Kidney (tissue), 14 donors: ENCODE measurements around the gene USP3. TPM values are rescaled to one million over a fixed set of nuclear protein-coding genes. Genes with fewer than 3 reads are reported as not detected.
A peak's percentile ranks its signal among the peaks of the same experiment; 100 is the strongest.

Experiments used
- DNase-seq, 5 donors: peaks; one replicate each; pipeline ENCODE4 v3.0.0-alpha.2; 2013 to 2020
- FAIRE-seq: peaks from 2 replicates; lab custom pipeline; 2012; peaks lifted over from hg19 to GRCh38; lab: Jason Lieb, UNC
- H3K27ac ChIP-seq, 2 donors: one replicate each; pipeline ENCODE4 v1.7.0; 2013; ENCODE audit warnings: low read depth in 2 of 2, low read length in 2 of 2, inconsistent platforms in 1 of 2
- H3K27me3 ChIP-seq: one replicate; pipeline ENCODE4 v1.7.1; 2013; ENCODE audit warnings: low read length, inconsistent platforms; ENCODE audit not compliant: control insufficient read depth, insufficient read depth
- H3K36me3 ChIP-seq, 3 donors: one replicate each; pipeline versions ENCODE4 v1.7.0 to v1.7.1; 2013; ENCODE audit warnings: low read length in 3 of 3, control low read depth in 1 of 3, inconsistent platforms in 1 of 3; ENCODE audit not compliant: insufficient read depth in 3 of 3, control insufficient read depth in 2 of 3
- H3K4me1 ChIP-seq, 3 donors: one replicate each; pipeline versions ENCODE4 v1.7.0 to v1.7.1; 2013; ENCODE audit warnings: low read length in 3 of 3, inconsistent platforms in 1 of 3, low read depth in 1 of 3; ENCODE audit not compliant: control insufficient read depth in 2 of 3, insufficient read depth in 2 of 3
- H3K4me3 ChIP-seq, 3 donors: one replicate each; pipeline versions ENCODE4 v1.7.0 to v1.8.1; 2013; ENCODE audit warnings: low read length in 3 of 3, control low read depth in 1 of 3, inconsistent platforms in 1 of 3
- H3K9ac ChIP-seq, 3 donors: one replicate each; pipeline versions ENCODE4 v1.7.0 to v1.7.1; 2013; ENCODE audit warnings: low read length in 3 of 3, control low read depth in 1 of 3, inconsistent platforms in 1 of 3
- H3K9me3 ChIP-seq, 3 donors: one replicate each; pipeline versions ENCODE4 v1.7.0 to v1.7.1; 2013; ENCODE audit warnings: low read length in 3 of 3, control low read depth in 1 of 3, inconsistent platforms in 1 of 3; ENCODE audit not compliant: control insufficient read depth in 2 of 3, insufficient read depth in 1 of 3
- CTCF ChIP-seq: IDR thresholded peaks from 3 replicates; pipeline ENCODE4 v1.5.1; 2012; ENCODE audit warnings: mild to moderate bottlenecking, moderate library complexity, borderline replicate concordance; ENCODE audit not compliant: insufficient read depth; ENCODE audit errors: extremely low read depth
- intact Hi-C: fragments of 100-400 bp; cut with DNase I; formaldehyde crosslinking; loops from one replicate; pipeline ENCODE4 v1.11.1; 2022
- polyA plus RNA-seq: library from polyadenylated mRNA; stranded (reverse); fragments of 350-450 nt; fragmentation: Illumina TruSeq; extraction: RNeasy Lipid Tissue Mini Kit (QIAGEN cat#74804); gene quantifications from one replicate; pipeline ENCODE4 v1.2.3, GENCODE V29; 2014; ENCODE audit warnings: low read depth, low replicate concordance; ENCODE audit not compliant: insufficient read depth
- total RNA-seq: library from RNA; stranded (reverse); fragmentation: NEBNext Ultra II Directional; extraction: Animal tissue kit (Norgen Biotek cat#: 25700); gene quantifications from one replicate; pipeline ENCODE4 v1.2.1, GENCODE V29; 2021
- donor health status: control.
- donor health status: control.
- donor health status: control.
- donor health status: control.
- donor health status: control.
- donor health status: DM: yes; HTN: yes; CAD: no.
- donor health status: Normal renal cell carcinoma (clear cell type).

The USP3 gene
- total and polyA plus RNA-seq, 2 donors from 2014 or later, result 25.2 to 72.5 TPM

- no peak overlapping the region for H3K4me3 ChIP-seq
- FAIRE-seq, result no peak
- H3K9ac ChIP-seq, result peak overlapping the region in 1 of 3 donors; percentile 41
- intact Hi-C loops, result no loop called here
- TF ChIP-seq CTCF, result no peak
- peaks cover 4 to 43% (median 36%) of the 10 kb centered on the region in 3 donors for H3K4me1 ChIP-seq
- H3K36me3 ChIP-seq, result peaks cover 2 to 21% (median 10%) of the 10 kb centered on the region in 3 donors
- H3K27ac ChIP-seq, result peak overlapping the region in 1 of 2 donors; percentile 92
- H3K9me3 ChIP-seq, result no peaks in the 10 kb centered on the region
- H3K27me3 ChIP-seq, result no peaks in the 10 kb centered on the region
- DNase-seq, result no peak
These were observed 91.3 kb downstream of the USP3 start for GRCh38 chr15:63595688-63596087.

GRCh38 chr15:63596676-63597037 is 92.3 kb downstream of the USP3 start:
- H3K4me1 ChIP-seq, result peaks cover 4 to 43% (median 36%) of the 10 kb centered on the region in 3 donors
- no peak for DNase-seq
- H3K9ac ChIP-seq, result peak overlapping the region in 1 of 3 donors; percentile 41
- H3K9me3 ChIP-seq, result no peaks in the 10 kb centered on the region
- H3K27me3 ChIP-seq, result no peaks in the 10 kb centered on the region
- FAIRE-seq, result no peak
- H3K36me3 ChIP-seq, result peaks cover under 1 to 13% (median 3%) of the 10 kb centered on the region in 3 donors
- TF ChIP-seq CTCF, result no peak
- intact Hi-C loops, result no loop called here
- no peak overlapping the region for H3K4me3 ChIP-seq
- H3K27ac ChIP-seq, result peak overlapping the region in 1 of 2 donors; percentile 92

GRCh38 chr15:63597038-63597790 is 92.8 kb downstream of the USP3 start, which contains the start of gene FBXL22:
Gene FBXL22, plus strand, starts transcription at chr15:63597387. Its CDS starts 6 bp downstream, at chr15:63597393.
- peak within 1 kb of the TSS; percentile 71 to 92 for H3K27ac ChIP-seq
- no peaks in the 10 kb centered on the region for H3K9me3 ChIP-seq
- FAIRE-seq (no peak), DNase-seq (peak in 3 of 5 donors; percentile 41 to 77 (median 56))
- H3K4me3 ChIP-seq, result peak within 1 kb of the TSS in 1 of 3 donors; percentile 23
- H3K9ac ChIP-seq, result peak within 1 kb of the TSS in 1 of 3 donors; percentile 60
- TF ChIP-seq CTCF, result no peak
- peaks cover 4 to 43% (median 39%) of the 10 kb centered on the region in 3 donors for H3K4me1 ChIP-seq
- intact Hi-C loops, result no loop called here
- peaks cover 0 to 10% (median 3%) of the 10 kb centered on the region in 3 donors for H3K36me3 ChIP-seq
- no peaks in the 10 kb centered on the region for H3K27me3 ChIP-seq
